HL-60/S4 treated with phorbol 12-myristate 13-acetate at 8.2 ng/mL for 4 days and 3 days (cell line): Measurements from ENCODE around the gene MAP3K20.
"Not testable (repeated sequence)": the region's sequence is repeated elsewhere in the genome, so short reads cannot be mapped to it uniquely, and the experiment has no call there.

Experiments
- in situ Hi-C: fragments of 300-500 bp; cut with MboI; formaldehyde crosslinking; loops from 2 replicates; pipeline ENCODE4 v1.15.0; 2022; ENCODE audit warnings: low sequenced_read_pairs

Gene MAP3K20

DNA sequence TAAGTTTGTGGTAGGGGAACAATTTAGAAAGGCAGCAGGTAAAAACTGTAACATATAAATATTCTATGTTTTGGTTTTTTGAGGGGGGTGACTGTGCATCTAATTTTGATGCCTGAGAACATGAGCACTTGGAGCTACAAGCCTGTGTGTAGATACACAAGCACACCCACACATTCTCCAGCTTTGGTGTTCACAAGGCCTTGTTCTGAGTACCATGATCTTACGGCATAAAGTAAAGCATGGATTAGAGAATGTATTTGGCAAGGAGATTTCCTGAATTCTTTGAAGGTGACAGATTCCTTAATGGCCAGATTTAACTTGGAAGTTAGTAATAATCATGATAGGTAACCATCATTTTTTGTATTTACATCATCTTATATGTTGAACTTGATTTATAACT lies 42.7 kb downstream of the MAP3K20 start:
- in situ Hi-C loops = no loop called here

GRCh38 chr2:173119069-173119807 lies 43.6 kb downstream of the MAP3K20 start:
- in situ Hi-C loops = no loop called here

DNA sequence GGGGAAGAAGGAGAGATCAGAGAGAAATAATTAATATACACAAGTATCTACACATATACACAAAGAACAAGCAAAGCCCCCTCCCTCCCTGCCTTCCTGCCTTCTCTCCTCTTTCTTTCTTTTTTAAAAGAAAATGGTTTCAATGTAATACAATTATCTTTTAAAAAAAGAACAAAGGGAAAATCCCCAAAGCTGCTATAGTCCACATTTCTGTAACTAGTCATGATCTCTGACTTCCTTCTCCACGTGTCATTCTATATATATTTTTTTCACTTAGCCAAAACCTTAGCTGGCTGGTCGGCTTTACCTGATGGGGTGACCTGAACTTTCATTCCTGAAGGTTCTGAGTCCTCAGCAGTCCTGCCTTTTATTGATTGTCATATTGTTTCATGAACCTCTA lies 44.3 kb downstream of the MAP3K20 start:
- in situ Hi-C loops = no loop called here

- in situ Hi-C loops = no loop called here
Observed at GRCh38 chr2:173122936-173123335, 47.3 kb downstream of the MAP3K20 start.

DNA sequence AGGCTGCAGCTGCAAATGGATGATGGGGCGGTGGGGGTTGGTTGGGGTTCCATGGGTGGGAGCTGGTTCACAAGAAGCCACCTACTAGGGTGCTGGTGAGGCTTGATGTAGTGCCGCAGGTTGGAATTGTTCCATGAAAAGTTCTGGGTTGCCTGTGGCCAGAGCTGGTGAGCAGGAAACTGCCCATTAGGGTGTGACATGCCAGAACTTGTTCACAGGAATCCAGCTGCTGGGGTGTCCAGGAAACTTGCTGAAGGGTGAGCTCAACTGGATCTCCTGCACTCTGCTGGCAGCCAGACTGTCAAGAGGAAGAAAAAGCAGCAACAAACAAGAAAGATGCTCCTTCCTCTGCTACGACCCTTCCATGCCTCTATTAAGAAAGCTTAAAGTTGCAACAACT lies 48.8 kb downstream of the MAP3K20 start:
- in situ Hi-C loops = no loop called here

- in situ Hi-C loops = no loop called here
Observed at GRCh38 chr2:173126819-173127218, 51.2 kb downstream of the MAP3K20 start.

- in situ Hi-C loops = not testable (repeated sequence)
Observed at GRCh38 chr2:173128132-173128531, 52.5 kb downstream of the MAP3K20 start.

DNA sequence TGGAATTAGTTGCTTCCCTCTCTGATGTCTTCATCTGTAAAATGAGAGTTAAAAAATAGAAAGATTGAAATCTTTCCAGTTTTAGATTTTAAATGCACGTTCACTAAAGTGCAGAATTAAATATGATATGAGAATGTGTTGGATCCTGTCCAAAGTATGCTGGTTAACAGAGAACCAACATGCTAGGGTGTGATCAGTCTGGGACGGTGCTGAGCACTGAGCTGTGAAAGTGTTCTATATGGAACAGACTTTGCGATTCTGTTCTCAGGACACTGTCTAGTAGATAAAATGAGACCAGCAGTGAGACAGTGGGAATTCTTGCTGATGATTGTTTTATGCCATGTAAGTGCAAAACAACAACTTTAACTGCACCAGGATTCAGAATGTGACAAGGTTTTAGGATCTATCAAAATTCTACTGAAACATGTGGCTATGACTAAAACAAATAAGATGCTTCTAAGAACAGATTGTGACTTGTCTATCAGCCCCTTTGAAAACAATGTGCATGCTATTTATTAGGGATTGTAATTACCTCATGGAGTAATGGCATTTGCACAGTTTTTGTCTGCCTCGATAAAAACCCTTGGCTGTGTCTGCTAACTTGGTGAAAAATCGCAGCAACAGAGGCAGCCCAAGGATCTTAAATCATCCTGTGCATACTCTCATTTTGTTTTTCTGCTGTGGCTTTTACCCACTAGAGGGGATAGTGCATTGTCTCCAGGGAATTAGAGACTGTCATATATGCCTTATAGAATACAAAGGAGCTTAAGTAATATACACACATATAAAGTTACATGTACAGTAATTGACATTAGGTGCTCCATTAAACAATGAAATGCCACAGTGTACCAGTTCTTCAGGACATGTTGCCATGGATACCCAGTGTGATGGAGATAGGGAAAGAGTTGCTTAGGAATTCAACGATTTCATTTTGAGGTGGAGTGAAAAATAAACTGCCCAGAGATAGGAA lies 55.1 kb downstream of the MAP3K20 start:
- in situ Hi-C loops = no loop called here

DNA sequence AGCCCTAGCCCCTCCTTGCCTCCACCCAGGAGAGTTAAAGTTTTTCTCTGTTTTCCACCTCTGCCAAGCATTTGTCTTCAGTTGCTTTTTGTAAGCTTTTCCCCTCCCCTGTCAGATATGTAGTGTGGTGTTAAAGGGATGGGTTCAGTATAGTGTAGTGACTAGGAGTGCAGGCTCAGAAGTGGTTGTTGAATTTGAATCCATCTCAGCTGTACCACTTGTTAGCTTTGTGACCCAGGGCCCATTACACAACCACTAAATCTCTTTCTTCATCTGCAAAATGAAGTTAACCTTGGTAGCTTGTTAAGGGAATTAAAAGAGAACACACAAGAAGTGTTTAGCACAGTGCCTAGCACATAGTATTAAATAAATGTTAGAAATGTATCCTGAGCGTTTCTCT lies 56.9 kb downstream of the MAP3K20 start:
- in situ Hi-C loops = no loop called here

- in situ Hi-C loops = no loop called here
Observed at GRCh38 chr2:173134703-173135102, 59.1 kb downstream of the MAP3K20 start.

DNA sequence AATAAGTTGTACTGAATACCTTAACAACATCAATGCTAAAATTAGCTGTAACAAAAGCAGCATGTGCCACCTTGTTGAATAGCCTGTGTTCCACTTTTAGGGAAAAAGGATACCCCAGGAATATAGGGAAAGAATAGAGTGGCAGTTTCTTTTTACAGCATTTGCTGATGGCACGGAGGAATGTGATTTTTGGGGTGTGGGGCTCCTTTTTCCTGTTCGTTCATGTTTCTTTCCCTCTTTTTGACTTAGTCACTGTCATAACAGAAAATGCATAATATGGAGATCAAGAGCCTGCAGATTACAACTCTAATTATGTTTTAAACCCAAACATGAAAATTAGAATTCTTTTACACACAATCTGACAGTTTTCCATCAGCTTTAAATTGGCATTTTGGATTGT lies 60.4 kb downstream of the MAP3K20 start:
- in situ Hi-C loops = no loop called here

- in situ Hi-C loops = no loop called here
Observed at GRCh38 chr2:173136599-173136998, 61.0 kb downstream of the MAP3K20 start.

GRCh38 chr2:173137610-173138009 lies 62.0 kb downstream of the MAP3K20 start:
- in situ Hi-C loops = no loop called here

- in situ Hi-C loops = no loop called here
Observed at GRCh38 chr2:173138962-173139361, 63.3 kb downstream of the MAP3K20 start.

DNA sequence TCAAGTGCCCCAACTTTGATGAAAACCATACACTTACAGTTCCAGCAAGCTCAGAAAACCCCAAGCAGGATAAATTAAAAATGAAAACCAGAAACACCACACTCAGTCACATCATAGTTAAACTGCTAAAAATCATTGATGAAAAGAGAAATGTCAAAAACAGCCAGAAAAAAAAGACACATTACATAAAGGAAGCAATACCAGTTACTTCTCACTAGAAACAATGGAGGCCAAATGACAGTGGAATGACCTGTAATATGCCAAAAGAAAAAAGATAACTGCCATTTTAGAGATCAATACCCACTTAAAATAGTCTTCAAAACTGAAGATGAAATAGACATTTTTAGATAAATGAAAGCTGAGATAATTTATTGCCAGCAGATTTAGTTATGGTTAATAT lies 66.0 kb downstream of the MAP3K20 start:
- in situ Hi-C loops = no loop called here

- in situ Hi-C loops = no loop called here
Observed at GRCh38 chr2:173145454-173145853, 69.8 kb downstream of the MAP3K20 start.

GRCh38 chr2:173146590-173146989 lies 70.9 kb downstream of the MAP3K20 start:
- in situ Hi-C loops = no loop called here

GRCh38 chr2:173148520-173148919 lies 72.9 kb downstream of the MAP3K20 start:
- in situ Hi-C loops = no loop called here

DNA sequence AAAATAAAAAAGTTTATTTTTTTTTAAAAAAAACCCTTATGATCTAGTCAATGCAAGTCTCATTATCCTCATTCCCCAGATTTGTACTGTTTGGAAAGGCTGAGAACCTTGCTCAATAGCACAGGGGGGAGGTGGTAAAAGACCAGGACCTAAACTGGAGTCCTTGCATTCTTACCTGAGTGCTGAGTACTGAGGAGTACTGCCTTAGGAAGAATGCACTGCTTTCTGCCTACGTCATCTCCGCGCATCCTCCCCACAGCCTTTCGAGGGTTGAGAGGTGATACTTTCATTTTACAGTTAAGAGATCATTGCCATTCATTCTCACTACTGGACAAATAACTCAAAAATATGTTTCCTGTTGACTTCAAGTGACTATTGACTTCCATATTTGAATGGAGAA lies 73.8 kb downstream of the MAP3K20 start:
- in situ Hi-C loops = no loop called here

DNA sequence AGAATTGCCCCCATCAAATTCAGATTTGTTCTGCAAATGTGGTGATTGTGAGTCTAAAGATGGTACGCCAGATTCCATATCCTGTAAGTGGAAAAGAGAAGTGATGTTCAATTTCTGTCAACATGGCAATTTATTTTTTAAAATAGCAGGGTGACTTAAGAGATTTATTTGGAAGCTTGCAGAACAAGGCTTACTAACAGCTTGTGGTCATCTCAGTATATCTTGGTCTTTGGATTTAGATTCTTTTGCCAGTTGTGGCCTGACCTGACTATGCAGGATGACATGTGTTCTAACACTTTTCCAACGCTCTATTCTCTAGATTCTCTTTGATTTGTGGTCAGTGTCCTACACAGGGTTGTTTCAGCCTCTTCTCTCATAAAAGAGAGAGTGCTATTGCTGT lies 74.4 kb downstream of the MAP3K20 start:
- in situ Hi-C loops = no loop called here

DNA sequence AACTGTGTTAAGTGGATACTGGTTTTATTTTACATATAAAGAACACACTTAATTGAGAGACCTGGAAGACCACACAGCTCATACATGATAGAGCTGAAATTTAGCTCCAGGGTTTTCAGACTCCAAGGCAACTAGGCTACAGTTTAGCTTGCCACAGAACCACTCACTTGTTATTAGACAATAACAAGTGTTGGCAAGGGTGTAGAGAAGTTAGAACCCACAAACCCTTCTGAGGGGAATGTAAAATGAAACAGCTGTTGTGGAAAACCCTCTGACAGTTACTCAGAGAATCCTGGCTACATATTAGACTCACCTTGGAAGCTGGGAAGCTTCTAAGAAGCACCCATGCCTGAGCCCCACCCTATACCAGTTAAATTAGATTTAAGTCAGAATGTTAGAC lies 75.3 kb downstream of the MAP3K20 start:
- in situ Hi-C loops = no loop called here
